Germinal center (tissue), 1 donor: ENCODE measurements around the gene CACUL1.
"Not testable (repeated sequence)": the region's sequence is repeated elsewhere in the genome, so short reads cannot be mapped to it uniquely, and the experiment has no call there.

Source experiments
- DNase-seq: peaks from one replicate; pipeline ENCODE4 v3.0.0; 2012; ENCODE audit warnings: mixed read lengths, low spot score

The CACUL1 gene

DNA sequence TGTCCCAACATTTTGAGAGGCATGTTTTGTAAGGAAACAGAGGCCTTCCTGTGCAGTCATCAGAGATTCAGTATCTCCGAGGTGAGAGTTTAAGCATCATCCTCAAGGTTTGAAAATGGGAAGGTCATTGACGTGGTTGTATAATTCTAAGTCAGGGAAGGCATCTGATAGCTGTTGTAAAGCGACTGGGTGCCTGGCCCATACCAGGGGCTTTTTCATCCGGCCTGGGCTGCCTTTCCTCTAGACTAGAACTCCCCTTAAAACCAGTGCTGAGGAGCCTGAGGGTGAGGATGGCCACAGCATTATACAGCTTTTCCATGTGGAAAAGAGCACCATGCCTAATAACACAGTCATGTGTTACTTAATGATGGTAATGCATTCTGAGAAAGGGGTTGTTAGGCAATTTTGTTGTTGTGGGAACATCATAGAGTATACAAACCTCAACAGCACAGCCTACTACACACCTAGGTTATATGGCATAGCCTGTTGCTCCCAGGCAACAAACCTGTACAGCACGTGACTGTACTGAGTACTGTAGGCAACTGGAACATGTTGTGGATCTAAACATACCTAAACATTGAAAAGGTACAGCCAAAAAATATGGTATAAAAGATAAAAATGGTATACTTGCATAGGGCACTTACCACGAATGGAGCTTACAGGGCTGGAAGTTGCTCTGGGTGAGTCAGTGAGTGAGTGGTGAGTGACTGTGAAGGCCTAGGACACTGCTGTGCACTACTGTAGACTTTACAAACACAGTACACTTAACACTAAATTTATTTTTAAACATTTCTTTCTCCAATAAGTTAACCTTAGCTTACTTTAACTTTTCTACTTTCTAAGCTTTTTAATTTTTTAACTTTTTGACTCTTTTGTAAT lies 13.5 kb upstream of the CACUL1 start:
- no peak for DNase-seq

DNA sequence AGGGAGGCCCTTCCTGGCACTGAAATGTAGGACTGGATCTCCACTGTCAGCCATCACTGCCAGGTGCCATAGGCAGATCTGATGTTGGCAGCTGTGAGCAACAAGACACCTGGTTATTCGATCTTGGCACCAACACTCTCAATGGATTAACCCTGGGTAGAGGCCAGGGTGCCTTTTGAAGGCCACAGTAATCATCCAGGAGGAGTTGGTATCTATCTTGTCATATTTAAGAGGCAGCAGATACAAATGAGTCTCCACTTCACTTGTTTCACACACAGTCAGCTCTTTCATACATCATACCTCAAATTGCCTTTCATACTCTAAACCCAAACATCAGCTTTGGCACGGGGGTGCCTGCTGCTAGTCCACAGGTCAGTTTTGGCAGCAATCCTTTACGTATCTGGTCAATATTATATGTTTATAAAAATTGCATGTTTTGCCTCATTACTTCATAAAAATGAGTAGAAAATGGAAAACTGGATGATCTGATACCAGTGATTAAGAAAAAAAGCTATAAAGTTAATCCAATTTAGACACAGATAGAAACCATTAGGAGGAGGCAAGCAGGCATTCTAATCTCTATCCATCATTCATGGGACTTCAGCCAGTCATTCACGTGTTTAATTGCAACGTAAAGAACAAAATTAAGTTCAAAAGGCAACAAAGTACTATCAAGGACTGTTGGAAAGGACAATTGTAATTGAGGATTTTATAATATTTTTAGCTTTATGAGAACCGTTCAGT lies 12.7 kb upstream of the CACUL1 start:
- DNase-seq = no peak

GRCh38 chr10:118764195-118764594 lies 9.4 kb upstream of the CACUL1 start:
- DNase-seq = no peak

- no peak for DNase-seq
These were observed 8.6 kb upstream of the CACUL1 start for GRCh38 chr10:118763202-118763988.

- no peak for DNase-seq
These were observed 5.5 kb upstream of the CACUL1 start for GRCh38 chr10:118760265-118760664.

DNA sequence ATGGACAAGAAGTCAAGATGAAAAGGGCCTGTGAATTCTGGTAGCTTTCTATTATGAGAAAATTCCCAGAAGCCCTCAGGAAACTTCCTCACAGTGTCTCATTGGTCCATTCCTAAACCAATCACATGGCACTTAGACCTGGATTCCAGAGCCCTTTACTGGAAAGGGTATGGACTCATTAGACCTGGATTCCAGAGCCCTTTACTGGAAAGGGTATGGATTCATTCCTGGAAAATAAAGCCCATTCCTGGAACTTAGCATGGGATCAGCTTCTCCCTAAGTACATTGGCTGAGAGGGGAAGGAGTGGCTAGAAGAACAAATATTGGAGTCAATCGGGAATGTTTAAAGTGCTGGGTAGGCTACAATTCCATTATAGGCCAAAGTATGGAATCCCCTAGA lies 3.7 kb upstream of the CACUL1 start:
- DNase-seq = no peak

DNA sequence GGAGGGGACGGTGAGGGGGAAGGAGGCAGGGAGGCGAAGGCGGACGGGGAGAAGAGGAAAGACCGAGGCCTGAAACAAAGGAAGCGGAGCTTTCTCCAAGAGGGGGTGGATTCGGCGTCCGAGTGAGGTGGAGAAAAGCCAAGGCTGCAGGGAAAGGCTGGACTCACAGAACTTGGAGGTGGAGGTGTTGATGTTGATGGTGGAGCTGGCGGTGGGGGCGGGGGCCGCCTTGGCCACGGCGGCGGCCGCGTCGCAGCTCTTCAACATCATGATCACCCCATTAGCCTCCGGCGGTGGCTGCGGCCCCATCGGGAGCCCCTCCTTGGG lies 578 bp downstream of the CACUL1 start:
- DNase-seq = peak; percentile 49

DNA sequence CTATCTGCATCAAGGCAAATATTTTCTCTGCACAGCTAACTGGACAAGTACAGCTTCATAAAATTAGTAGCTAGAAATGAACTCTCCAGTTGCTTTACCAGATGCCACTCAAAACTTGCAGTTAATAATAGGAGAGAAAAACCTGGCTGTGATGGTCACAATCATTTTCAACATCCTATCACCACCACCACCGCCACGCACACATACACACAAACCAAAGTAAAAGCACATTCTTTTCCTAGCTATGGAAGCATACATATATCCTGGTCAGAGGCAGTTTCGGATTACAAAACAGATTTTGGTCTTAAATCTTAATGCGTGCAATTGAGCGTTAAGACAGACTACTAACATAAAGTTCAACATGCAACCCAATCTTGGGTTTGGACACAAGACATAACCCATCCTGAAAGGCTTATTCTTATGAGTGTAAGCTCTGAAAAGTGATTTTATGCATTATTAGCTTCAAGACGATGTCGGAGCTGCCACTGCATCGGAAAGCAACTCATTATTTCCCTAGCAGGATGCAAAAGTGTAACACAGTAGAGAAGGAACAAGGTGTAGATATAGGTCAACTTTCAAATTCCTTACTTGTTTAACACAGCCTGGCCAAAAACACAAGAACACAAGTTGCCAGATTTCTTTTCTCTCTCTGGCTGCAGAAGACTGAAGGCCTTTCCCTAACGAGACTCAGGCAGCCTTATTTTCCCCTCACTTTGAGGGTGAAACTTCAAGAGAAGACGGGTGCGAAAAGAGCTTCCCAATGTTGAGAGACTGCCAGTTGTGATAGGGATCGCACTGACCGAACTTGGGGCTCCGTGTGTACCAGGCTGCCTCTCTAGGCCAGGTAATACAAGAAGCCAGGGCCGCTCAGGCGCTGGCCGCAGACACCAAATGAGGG lies 1.2 kb downstream of the CACUL1 start:
- no peak for DNase-seq

DNA sequence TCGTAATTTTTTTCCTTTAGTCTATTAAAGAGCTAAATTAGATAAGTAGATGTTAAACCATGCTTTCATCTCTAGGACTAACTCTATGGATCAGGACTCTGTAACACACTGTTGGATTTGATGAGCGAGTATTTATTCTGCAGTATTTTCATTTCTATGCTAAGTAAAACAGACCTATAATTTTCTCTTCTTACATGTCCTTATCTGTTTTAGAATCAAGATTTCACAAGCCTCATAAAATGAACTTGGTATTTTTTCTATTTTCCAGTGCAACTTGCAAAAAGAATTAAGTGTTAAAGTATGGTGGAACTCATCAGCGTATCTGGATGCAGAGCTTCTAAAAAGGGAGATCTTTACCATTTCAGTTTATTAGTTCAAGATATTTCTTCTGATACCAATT lies 2.4 kb downstream of the CACUL1 start:
- DNase-seq = no peak

DNA sequence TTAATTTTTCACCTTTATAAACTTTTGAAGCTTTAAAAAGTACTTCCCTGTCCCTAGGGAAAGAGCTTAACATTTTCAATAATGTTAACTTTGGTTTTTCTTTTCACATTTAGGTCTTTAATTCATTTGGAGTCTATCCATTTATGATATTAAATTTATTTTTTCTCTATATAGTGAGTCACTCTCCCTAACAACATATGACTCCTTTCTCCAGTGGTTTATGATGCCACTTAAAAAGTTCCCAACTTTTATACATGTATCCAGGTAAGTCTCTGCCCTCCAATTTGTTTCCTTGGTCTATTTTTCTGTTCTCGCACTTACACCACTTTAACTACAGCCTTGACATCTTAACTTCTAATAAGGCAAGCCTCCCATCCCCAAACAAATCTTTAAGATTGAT lies 3.5 kb downstream of the CACUL1 start:
- no peak for DNase-seq

DNA sequence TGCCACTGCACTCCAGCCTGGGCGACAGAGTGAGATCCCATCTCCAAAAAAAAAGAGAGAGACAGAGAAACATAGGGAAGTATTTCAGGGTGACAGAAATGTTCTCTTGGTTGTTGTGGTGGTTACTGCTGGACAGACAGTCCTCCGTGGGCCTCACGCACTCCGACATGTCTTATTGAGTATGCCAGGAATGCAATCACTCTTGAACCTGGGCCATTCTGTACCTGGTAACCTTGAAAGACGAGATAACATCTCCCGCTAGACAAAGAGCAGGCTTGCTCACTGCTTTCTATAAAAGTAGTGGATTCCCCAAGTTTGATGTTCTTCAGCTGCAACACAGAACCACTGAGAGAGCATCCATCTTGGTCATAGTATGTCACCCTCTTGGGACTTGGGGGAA lies 6.7 kb downstream of the CACUL1 start:
- DNase-seq = no peak

GRCh38 chr10:118746246-118746645 lies 8.5 kb downstream of the CACUL1 start:
- no peak for DNase-seq

DNA sequence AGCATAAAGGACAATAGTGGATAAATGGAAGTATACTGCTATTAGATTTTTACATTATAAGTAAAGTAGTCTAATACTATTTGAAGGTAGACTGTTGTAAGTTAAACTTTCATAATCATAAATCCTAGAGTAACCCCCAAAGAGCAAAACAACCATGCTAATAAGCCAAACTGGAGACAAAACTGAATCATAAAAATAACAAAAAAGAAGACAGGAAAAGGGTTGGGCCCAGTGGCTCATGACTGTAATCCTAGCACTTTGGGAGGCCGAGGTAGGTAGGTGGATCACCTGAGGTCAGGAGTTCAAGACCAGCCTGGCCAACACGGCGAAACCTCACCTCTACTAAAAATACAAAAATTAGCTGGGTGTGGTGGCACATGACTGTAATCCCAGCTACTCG lies 9.7 kb downstream of the CACUL1 start:
- no peak for DNase-seq

- DNase-seq = not testable (repeated sequence)
These were observed 10.3 kb downstream of the CACUL1 start for GRCh38 chr10:118744346-118744918.

DNA sequence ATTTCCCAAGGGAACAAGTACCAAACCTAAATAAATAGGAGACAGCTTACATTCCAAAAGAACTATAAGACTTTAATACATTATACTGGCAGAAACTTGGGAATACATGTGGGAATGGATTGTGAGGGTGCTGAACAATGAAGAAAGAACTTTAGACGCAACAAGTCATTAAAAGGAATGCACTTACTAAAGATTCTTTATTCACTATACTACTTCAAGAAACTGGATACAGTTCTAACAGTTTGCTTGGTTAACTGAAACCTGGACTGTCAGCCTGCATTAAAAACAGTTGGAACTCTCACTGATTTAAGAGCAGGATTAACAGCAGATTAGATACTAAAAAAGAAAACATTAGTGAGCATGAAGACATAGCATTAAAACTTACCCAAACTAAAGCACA lies 12.0 kb downstream of the CACUL1 start:
- DNase-seq = no peak

- DNase-seq = no peak
These were observed 12.7 kb downstream of the CACUL1 start for GRCh38 chr10:118742032-118742431.

DNA sequence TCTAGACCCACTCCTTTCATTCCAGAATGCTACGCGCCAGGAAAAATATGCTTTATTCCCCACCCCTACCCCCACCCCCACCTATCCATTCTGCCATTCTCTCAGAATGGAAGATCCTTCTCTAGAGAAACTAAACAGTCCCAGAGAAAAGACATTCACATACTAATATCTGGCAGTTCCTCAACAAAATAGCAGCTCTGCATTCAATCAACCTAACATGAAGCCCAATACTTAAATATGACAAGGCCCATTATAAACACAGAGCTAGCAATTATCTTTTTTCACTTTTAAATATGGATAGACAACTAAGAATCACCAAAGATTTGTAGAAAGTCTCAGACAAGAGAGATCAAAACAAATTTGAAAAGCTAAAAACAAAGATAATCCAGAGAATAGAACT lies 16.4 kb downstream of the CACUL1 start:
- no peak for DNase-seq

GRCh38 chr10:118737603-118738302 lies 17.0 kb downstream of the CACUL1 start:
- no peak for DNase-seq

GRCh38 chr10:118735294-118735693 lies 19.5 kb downstream of the CACUL1 start:
- no peak for DNase-seq

DNA sequence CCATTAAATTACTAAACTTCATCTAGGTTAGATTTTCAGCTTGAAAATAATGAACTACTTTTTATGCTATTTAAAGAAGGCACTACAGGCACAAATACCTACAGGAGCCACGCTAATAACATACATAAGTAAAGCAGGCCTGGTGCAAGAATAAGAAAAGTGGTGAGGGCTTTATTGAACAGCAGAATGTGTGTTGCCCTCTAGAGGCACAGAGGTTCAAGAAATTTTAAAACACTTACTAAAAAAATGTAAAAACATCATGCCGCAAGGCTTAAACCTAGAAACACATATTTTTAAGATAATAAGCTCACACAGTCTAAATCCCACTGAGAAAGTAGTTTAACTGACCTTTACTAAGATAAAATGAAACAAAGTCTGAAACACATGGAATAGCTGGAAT lies 20.3 kb downstream of the CACUL1 start:
- no peak for DNase-seq
